Urinary bladder (tissue), 4 donors: ENCODE results near the gene PAAF1. TPM values are rescaled to one million over a fixed set of nuclear protein-coding genes. Genes with fewer than 3 reads are reported as not detected.

Source experiments
- DNase-seq: peaks from one replicate; pipeline ENCODE4 v3.0.0-alpha.2; 2015; ENCODE audit errors: extremely low spot score
- H3K27ac ChIP-seq: one replicate; pipeline ENCODE4 v1.5.1; 2013; ENCODE audit warnings: low read depth, mild to moderate bottlenecking, moderate library complexity
- H3K36me3 ChIP-seq: one replicate; pipeline ENCODE4 v1.6.1; 2013; ENCODE audit warnings: mild to moderate bottlenecking, moderate library complexity; ENCODE audit not compliant: insufficient read depth
- H3K4me1 ChIP-seq: one replicate; pipeline ENCODE4 v1.6.1; 2013; ENCODE audit warnings: mild to moderate bottlenecking, moderate library complexity; ENCODE audit not compliant: insufficient read depth
- H3K4me3 ChIP-seq: one replicate; pipeline ENCODE4 v1.5.1; 2013; ENCODE audit warnings: low read depth, low read length
- WGBS: extraction: QIAGEN DNeasy Blood & Tissue Kit; methylation state at CpG from one replicate; pipeline ENCODE4 v1.1.7; 2013; 5-methylcytosine and 5-hydroxymethylcytosine counted together
- polyA plus RNA-seq: library from polyadenylated mRNA; stranded (reverse); fragments of 200-250 nt; gene quantifications from one replicate; pipeline ENCODE4 v1.2.3, GENCODE V29; 2013
- total RNA-seq: library from RNA; depleted of rRNA; stranded (reverse); fragments of >200 nt; gene quantifications from one replicate; pipeline ENCODE4 v1.2.3, GENCODE V29; 2014
- donor health status: healthy with polysubstance abuse.
- donor health status: healthy.

Gene PAAF1
- total and polyA plus RNA-seq, 2 donors = 15.1 to 20.2 TPM

DNA sequence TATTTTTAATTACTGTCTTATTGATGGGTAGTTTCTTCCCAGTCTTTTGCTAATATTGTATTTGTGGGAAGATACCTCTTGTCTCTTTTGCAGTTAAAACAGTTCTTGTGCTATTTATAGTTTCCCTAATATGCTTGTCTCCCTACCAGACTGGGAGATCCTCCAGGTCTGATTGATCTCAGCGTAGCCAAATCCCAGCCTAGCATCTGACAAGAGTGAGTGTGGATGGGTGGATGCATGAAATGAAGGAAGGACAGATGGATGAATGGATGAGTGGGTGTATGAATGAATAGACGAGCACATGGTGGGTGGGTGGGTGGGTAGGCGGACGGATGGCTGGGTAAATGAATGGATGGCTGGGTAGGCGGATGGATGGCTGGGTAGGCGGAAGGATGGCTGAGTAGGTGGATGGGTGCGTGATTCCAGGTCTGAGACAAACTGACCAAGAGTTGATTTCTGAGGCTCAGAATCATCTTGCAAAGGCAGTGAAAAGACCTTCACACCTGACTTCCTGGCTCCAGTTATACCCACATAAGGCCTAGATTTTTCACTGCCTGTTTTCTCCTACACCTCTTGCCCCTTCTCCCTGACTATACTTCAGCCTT lies 85.4 kb downstream of the PAAF1 start:
- Histone ChIP-seq H3K4me3 (no peak overlapping the region), H3K4me1 (no peaks in the 10 kb centered on the region), H3K27ac (no peak overlapping the region), H3K36me3 (no peaks in the 10 kb centered on the region)
- 80% methylated on average over 7 of the region's 7 CpGs for WGBS
- no peak for DNase-seq

DNA sequence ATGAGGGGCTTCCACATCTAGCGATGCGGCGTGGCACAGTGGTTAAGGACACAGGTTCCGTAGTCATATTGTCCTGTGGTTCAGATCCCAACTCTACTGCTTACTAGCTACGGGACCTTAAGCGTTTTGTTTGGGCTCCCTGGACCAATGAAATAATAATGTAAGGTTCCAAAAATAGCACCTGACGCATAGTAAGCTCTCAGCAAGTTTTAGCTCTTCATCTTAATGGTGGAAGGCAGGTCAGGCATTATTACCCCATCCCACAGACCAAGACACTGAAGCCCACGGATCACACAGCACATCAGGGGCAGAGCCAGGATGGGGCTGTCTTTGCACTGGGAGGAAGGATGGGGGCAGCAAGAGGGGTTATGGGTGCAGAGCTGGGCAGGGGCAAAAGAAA lies 87.1 kb downstream of the PAAF1 start:
- DNase-seq = no peak
- Histone ChIP-seq H3K4me1 (no peaks in the 10 kb centered on the region), H3K36me3 (no peaks in the 10 kb centered on the region), H3K27ac (no peak overlapping the region), H3K4me3 (no peak overlapping the region)
- 75% methylated on average over 8 of the region's 8 CpGs for WGBS

DNA sequence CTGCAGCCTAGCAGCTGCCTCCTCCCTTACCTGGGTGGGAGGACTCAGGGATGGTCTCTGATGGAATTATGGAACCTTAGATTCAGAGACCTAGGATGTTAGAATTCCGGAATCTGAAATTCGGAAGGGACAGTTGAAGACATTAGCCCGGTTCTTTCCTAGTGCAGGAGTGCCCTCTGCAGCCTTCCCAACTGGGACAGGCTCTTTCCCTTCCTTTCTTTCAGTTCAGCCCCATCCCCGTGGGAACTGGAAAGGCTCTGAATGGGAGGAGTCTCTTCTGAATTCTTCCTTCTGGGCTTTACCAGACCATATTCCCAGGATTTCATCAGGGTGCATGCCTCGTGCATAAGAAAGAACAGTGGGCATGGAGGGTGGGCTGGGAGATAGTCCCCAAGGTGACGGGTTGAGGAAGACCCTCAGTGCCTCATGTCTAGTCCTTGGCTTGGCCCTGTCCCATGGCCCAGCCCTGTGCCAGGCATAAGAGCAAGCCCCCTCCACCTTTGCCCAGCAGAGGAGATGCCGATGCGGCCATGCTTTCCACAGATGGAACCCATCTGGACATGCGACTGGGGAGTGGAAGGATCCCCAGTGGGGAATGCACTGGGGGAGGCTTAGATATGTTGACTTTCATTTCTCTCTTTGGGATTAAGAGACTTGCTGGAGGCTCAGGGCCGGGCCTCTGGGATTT lies 88.4 kb downstream of the PAAF1 start:
- no peak for DNase-seq
- no peaks in the 10 kb centered on the region for H3K36me3 ChIP-seq
- no peak overlapping the region for H3K4me3 ChIP-seq
- no peaks in the 10 kb centered on the region for H3K4me1 ChIP-seq
- H3K27ac ChIP-seq = no peak overlapping the region
- WGBS = 51% methylated on average over 10 of the region's 10 CpGs

DNA sequence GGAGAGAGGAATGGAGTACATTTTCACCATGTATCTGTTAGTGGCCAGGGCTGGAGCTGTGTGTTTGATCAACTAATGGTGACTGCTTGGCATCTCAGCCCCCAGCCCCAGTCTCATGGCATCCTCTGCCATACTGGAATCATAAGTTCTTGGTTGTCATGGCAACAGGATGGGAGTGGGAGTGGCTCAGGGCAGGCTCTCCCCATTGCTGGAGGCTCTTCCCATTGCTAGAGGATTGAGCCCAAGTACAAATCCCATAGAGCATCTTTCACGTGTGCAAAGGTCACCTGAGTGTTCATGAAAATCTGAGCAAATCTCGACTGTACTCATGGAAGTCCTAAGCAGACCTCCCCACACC lies 88.9 kb downstream of the PAAF1 start:
- whole genome bisulfite sequencing = 69% methylated on average over 2 of the region's 2 CpGs
- H3K27ac ChIP-seq = no peak overlapping the region
- DNase-seq = no peak
- H3K4me3 ChIP-seq = no peak overlapping the region
- H3K4me1 ChIP-seq = no peaks in the 10 kb centered on the region
- H3K36me3 ChIP-seq = no peaks in the 10 kb centered on the region

DNA sequence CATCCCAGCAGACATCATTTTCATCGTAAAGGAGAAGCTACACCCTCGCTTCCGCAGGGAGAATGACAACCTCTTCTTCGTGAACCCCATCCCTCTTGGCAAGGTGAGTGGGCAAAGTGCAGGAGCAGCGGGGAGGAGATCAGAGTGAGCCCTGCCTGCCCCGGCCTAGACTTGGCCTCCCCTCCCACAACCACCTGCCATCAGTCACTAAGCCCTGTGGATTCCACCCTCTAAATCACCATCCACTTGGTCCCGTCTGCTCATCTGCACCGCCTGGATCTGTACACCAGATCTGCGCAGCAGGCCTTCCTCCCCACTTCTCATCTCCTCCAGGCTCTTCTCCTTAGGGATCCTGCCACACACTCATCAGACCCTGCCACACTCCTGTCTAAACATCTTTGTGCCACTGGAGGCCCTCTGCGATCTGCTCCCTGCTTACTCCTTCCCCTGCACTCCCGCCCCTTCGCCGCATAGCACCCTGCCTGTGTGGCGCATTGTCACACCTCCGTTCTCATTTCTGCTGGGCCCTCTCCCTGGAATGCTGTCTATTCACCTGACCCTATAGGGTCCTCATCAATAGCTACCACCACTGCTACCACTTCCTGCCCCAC lies 91.7 kb downstream of the PAAF1 start:
- 92% methylated on average over 15 of the region's 15 CpGs for WGBS

DNA sequence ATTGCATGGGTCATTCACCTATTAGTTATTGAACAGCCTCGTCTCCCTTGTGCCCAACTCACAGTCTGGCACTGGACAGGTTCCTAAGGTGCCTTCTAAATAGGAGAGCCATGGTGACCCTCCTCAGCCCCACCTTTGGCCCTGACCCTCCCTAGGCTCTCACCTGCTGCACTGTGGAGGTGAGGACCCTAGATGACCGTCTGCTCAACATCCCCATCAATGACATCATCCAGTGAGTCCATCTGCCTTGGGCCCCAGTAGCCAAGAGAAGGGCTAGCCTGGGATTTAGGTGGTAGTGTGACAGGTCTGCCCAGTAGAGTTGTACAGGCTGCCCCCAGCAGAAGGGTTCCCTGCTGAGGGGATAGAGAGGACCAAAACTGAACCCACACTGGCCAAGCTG lies 92.3 kb downstream of the PAAF1 start:
- Histone ChIP-seq H3K4me1 (no peaks in the 10 kb centered on the region), H3K36me3 (no peaks in the 10 kb centered on the region), H3K27ac (no peak overlapping the region), H3K4me3 (no peak overlapping the region)
- WGBS = 73% methylated on average over 2 of the region's 2 CpGs
- DNase-seq = no peak

More for the DNA sequence above, 91.7 kb downstream of the PAAF1 start:
- Histone ChIP-seq H3K36me3 (no peaks in the 10 kb centered on the region), H3K27ac (no peak overlapping the region), H3K4me3 (no peak overlapping the region), H3K4me1 (no peaks in the 10 kb centered on the region)
- no peak for DNase-seq

DNA sequence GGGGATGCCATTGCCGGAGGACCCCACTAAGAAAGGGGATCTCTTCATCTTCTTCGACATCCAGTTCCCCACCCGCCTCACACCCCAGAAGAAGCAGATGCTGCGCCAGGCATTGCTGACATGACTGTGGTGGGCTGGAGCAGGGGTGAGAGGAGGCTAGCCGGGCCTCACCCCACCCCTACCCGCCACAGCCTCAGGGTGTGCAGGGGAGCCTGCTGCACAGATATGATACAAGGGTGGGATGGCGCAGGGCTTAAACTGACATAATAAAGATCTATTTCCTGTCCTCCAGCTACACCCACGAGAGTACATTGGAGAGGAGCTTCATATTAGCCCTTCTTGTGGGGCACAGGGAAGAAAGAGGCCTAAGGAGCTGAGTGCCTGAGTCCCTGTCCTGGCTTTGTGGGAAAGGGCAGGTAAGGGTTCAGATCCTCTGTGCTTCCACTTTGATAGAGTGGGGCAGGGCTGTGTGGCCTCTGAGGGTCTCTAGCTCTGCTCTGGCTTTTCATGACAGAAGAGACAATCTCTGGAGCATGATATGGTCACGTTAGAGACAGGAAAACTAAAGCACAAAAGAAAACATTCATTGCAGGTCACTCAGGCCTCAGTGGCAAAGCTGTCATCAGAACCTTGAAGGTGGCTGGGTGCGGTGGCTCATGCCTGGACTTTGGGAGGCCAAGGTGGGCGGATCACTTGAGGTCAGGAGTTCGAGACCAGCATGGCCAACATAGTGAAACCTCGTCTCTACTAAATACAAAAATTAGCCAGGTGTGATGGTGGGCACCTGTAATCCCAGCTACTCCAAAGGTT lies 93.4 kb downstream of the PAAF1 start:
- 81% methylated on average over 13 of the region's 13 CpGs for WGBS
- H3K4me1 ChIP-seq = no peaks in the 10 kb centered on the region
- H3K27ac ChIP-seq = no peak overlapping the region
- no peak overlapping the region for H3K4me3 ChIP-seq
- DNase-seq = no peak
- no peaks in the 10 kb centered on the region for H3K36me3 ChIP-seq

DNA sequence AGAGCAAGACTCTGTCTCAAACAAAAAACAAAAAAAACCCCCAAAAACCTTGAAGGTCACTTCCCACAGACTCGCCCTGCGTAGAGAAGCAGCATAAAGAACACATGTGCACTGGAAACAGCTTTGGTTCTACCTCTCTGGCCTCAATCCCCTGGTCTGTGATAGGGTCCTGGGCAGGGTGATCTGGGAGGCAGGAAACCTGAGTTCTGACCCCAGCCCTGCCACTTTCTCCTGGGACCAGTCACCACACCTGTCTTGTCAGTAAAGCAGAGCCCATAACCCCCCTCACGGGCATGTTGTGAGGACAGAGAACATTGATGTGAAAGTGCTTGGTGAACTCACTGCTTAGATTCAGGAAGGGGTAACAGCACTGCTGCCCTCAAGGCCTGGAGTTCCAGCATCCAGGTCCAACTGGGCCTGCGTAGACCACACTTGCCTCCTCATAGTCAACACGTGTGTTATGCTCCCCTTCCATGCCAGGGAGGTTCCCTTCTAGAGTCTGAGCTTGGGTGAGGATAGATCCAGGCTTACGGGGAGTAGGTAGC lies 94.4 kb downstream of the PAAF1 start:
- Histone ChIP-seq H3K36me3 (no peaks in the 10 kb centered on the region), H3K4me1 (no peaks in the 10 kb centered on the region), H3K4me3 (no peak overlapping the region), H3K27ac (no peak overlapping the region)
- DNase-seq = no peak
- WGBS = 93% methylated on average over 6 of the region's 6 CpGs

DNA sequence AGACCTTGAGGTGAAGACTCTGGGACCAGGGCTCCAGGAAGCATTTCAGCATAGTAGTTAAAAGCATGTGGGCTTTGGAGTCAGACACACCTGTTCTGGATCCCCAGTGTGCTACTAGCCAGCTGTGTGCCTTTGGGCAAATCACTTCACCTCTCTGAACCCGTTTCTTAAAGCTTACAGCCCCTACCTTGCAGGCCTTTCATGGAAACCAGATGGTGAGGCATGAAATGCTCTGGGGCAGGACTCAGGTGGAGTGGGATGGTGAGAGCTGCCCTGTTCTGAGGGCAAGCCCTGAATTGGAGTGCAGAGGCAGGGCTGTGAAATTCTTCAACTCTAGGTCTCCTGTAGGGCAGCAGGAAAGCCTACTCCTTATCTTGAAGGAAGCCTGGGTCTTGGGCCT lies 95.4 kb downstream of the PAAF1 start:
- WGBS = 85% methylated on average over 1 of the region's 1 CpG
- no peaks in the 10 kb centered on the region for H3K36me3 ChIP-seq
- no peaks in the 10 kb centered on the region for H3K4me1 ChIP-seq
- H3K27ac ChIP-seq = no peak overlapping the region
- DNase-seq = no peak
- no peak overlapping the region for H3K4me3 ChIP-seq

DNA sequence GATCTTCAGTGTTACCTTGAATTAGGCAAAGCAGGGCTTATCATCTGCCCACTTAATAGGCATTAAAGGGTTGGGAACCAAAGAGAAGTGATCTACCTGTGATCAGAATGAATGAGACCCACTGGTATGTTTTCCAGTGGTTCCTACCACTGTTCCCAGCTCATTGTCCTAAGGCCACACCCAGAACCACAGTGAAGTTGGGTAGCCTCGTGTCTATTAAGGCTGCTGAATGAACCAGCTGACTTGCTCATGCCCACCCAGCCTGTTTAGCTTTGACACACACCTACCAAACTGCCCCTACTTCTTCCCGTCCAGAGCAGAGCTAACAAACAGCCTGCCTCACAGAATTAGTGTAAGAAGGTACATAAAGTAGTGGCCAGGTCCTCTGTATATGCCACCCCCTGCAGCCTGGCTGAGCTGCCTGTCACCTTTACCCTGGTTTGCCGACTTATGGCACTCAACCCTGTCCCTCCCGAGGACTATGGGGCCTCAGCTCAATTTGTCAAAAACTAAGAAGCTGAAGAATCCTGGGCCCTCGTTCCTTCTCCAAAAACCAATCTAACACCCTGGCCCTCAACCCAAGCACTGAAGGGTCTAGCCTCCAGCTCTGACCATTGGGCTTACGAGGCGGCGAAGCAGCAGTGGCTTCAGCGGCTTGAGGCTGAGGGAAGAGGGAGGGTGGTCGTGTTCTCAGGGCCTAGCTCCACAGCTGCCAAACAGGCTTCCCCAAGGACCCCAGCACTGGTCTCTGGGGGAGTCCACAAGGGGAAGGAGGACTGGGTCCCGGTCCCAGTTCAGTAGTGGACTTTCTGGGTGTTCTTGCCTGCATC lies 96.0 kb downstream of the PAAF1 start:
- 83% methylated on average over 11 of the region's 11 CpGs for WGBS
- Histone ChIP-seq H3K36me3 (no peaks in the 10 kb centered on the region), H3K4me3 (no peak overlapping the region), H3K4me1 (no peaks in the 10 kb centered on the region), H3K27ac (no peak overlapping the region)
- DNase-seq = no peak

DNA sequence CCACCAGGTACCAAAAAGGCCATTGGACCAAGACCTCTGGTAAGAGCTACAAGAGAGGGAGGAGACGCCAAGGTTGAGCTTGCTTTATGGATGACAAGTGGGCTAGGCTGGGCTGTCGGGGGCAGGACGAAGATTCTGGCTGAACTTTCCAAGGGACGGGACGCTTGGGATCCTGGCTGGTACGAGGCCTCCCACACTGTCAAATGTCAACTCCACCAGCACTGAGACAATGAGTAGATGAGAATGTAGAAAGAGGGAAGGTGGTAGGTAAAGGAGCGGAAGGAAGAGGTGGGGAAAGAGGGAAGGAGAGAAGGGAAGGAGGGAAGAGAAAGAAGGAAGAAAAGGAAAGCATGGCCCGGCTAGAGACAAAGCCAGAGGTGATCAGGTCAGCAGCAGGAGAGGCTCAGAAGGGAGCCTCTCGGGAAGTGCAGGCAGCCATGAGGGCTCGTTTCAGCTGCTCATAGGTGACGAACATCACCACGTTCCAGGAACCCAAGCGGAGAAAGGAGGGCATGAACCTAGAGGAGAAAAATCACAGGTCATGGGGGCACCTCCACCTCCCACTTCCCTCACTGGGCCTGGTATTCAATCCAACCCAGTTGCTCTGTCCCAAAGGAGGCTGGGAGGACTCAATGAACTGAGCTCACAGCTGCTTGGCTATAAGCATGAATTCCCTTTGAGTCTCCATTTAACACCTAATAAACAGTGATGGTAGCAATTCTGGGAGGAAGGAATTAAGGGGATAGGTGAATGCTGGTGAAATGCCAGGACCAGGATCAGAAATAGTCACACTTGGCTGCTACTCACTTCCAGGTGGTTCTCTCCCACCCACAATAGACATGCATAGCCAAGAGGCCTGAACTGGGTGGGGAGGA lies 98.0 kb downstream of the PAAF1 start:
- Histone ChIP-seq H3K27ac (peak overlapping the region; percentile 44), H3K36me3 (no peaks in the 10 kb centered on the region), H3K4me1 (no peaks in the 10 kb centered on the region), H3K4me3 (no peak overlapping the region)
- no peak for DNase-seq
- 93% methylated on average over 13 of the region's 13 CpGs for WGBS

DNA sequence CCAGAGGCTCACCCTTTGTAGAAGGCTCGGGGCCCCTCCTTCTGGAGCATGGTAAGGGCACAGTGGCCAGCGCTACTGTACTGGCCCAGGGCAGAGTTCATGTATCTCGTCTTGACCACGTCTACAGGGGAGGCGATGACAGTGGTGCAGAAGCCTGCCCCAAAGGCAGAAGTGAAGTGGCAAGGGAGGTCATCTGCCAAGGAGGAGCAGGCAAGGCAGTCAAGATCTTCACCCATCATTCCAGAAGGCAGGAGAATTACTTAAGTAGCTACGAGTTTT lies 98.6 kb downstream of the PAAF1 start:
- no peak overlapping the region for H3K4me3 ChIP-seq
- H3K27ac ChIP-seq = no peak overlapping the region
- H3K36me3 ChIP-seq = no peaks in the 10 kb centered on the region
- DNase-seq = no peak
- 92% methylated on average over 6 of the region's 6 CpGs for WGBS
- no peaks in the 10 kb centered on the region for H3K4me1 ChIP-seq
